Activated gamma-delta T cell treated with Interleukin-2 at 50 U/mL for 16 hours (primary cell): ENCODE results near the gene RGS19.

Source experiments
- DNase-seq: peaks from one replicate; pipeline ENCODE4 v3.0.0-alpha.2; 2020

RGS19 gene

DNA sequence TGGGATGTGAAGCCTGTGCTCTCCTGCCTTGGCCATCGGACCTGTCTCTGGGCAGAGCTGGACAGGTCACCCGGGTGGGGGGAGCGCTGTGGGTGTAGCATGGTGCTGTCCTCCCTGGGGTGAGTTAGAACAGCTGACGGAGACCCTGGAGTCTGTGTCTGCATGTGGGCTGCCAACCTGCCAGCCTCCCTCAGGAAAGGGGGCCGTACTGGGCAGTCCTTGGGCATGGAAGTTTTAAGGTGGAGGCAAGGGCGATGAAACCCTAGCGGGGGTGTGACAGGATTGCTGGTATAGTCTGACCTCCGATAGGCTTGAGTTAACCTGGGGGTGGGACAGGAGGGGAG is 32.3 kb downstream of the RGS19 start:
- DNase-seq, result no peak

DNA sequence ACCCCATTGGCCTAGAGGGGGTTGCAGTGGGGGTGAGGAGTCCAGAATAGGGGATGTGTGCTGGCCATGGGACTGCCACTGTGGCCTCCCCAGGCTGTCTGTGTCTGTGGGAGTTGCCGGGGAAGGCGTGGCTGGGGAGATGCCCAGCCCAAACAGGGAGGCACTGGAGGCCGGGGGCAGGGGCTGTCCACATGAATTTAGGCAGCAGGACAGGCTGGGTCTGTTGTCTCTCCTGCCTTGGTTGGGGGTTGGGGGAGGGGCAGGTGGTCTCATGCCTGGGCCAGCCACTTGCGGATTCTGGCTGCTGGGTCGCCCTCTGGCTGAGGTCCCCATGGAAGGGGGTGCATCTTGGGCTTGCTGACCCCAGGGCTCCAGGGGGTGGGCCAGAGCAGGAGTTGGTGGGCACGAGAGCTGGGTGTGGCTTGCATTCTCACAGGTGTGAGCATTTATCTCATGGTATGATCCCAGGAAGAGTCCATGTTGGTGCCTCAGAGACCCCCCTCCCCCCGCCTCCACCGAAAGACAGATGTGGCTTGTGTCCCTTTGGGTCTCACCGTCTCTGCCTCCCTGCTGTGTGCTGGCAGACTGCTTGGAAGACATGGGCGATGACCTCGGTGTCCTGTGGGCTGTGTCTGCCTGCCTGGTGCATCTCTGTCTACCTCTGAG is 33.8 kb downstream of the RGS19 start:
- DNase-seq, result no peak

DNA sequence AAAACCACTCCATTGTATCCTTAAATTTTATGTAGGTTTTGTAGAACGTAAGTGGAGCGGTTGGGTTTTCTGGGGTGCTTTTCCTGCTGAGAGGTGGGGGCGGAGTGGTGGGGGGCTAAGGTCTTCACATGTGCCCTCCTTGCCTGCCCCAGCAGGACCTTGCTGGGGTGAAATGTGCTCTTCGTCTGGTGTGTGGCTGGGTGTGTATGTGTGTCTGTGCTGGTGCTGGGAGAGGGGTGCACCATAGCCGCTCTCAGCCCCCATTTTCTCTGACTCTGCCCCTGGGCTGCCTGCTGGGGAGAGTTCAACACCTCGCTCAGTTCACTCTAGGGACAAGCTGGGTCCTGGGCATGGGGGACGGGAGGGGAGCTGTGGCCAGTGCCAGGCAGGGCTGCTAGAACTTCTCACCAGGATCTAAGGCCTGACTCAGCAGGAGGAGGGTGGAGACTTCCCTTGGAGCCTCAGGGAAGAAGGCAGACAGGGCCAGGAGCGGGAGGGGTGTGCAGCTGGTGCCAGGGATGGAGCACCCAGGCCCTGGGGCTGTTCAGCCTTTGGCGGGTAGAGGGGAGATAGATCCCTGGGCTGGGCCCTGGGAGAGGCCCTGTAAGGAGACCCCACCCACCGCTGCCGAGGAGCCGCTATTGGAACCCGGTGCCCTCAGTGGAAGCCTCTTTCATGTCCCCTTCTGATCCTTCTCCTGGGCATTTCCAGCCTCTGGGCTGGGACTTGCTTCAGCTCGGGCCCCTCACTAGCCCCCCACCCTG is 34.7 kb downstream of the RGS19 start:
- no peak for DNase-seq

DNA sequence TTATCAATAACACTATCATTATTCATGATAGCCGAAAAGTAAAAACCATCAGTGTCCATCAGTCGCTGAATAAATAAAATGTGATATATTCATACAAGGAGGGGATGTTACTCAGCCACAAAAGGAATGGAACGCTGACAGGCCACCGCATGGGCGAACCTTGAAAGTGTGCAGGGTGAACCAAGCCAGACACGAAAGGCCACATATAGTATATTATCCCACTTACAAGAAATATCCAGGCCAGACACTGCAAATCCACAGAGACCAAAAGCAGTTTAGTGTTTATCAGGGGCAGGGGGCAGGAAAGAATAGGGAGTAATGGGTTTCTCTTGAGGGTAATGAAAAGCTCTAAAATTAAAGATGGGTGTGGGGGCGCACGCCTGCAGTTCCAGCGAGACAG is 35.5 kb downstream of the RGS19 start:
- DNase-seq, result no peak

- no peak for DNase-seq
Observed at GRCh38 chr20:64042054-64042781, 37.1 kb downstream of the RGS19 start.

DNA sequence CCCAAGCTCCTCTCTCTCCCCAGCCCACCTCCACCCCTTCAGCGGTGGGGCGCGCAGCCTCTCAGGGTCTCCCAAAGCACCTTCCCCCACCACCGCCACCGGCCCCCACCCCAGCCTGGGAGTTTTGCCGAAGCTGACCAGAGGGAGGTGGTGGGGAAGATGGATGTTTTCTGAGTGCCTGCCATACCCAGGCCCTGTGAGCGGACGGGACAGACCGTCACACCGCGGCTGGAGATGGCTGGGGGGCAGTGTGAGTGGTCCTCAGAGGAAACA is 37.6 kb downstream of the RGS19 start:
- no peak for DNase-seq

DNA sequence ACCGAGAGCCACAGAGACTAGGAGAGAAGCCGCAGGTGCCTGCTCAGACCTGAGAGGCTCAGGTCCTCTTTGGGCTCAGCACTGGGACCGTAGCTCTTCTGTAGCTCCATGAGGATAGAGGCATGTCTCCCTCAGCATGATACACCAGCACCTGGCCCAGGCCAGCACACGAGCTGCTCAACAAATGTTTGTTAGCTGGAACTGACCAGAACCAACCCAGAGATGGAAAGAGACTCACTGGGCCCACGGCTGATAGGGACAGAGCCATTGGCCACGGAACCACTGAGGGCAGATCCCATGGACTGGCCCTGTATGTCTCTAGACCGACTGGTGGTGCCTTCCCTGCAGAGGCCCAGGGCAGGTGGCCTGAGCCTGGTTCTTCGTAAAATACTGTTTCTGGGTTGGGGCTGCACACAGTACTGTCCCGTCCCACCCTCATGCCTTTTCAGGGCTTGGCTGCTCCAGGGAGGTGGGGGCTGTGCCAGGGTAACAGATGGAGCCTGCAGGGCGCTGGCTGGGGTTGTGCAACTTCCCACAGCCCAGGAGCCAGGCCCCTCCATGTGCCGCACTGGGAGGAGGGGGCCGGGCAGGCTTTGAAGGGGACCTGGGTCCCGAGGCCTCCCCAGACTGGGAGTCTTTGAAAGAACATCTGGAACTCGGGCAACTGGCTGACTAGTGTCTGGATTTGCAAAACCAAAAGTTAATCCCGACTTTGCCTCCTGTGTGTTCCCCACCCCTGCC is 38.1 kb downstream of the RGS19 start:
- no peak for DNase-seq

GRCh38 chr20:64040231-64041039 is 38.9 kb downstream of the RGS19 start:
- DNase-seq, result no peak

DNA sequence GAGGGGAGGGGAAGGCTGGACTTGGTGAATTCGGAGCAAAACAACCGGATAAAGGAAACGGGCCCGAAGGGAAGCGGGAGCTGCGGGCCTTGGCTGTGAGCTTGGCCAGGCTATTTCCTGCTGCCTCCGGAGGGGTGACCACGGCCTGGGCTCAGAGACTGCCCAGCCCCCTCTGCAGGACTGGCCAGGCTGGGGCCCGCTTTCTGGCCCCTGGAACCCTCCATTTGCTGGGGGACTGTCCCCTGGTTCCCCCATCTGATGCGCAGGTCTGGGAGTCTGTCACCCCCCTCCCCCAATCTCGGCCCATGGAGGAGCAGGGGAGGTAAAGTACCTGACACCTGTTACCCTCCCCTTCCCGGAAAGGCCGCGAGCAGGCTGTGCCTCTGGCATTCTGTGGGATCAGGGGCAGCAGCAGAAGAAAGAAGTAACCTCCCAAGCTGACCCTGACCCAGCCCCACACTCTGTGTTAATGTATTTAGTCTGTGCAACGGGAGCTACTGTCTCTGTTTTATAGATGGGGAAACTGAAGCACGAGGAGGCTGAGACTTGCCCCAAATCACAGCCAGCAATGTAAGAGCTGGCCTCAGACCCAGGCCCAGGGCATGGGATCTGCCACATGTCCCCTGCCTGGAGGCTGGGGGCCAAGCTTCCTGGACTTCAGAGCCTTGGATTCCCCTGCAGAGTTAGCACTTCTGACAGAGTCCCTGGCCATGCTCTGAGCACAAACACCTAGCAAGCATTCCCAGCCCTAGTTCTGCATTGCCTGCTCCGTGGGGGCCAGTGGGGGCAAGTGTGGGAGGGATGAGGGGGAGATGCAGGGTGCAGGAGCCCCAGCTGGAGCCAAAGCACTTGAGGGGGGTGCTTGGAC is 39.8 kb downstream of the RGS19 start:
- DNase-seq, result no peak

- peak; percentile 72 for DNase-seq
Observed at GRCh38 chr20:64038565-64039292, 40.6 kb downstream of the RGS19 start.

DNA sequence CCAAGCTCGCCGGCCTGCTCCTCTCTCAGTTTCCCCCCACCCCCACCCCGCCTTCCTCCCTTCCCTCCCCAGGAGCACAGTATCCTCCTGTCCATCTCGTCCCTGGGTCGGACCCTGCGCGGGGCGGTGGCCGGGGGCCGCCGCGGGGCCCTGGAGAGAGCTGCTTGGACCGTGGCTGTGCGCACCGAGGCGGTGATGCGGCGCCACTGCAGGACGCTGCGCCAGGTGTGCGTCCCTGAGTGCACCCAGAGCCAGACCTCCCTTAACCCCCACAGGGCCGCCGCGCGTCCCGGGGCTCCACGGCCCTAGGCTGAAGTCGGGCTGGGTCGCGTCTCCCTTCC is 41.1 kb downstream of the RGS19 start:
- DNase-seq, result no peak

- DNase-seq, result no peak
Observed at GRCh38 chr20:64037498-64038213, 41.7 kb downstream of the RGS19 start.

GRCh38 chr20:64037199-64037497 is 42.2 kb downstream of the RGS19 start:
- no peak for DNase-seq

DNA sequence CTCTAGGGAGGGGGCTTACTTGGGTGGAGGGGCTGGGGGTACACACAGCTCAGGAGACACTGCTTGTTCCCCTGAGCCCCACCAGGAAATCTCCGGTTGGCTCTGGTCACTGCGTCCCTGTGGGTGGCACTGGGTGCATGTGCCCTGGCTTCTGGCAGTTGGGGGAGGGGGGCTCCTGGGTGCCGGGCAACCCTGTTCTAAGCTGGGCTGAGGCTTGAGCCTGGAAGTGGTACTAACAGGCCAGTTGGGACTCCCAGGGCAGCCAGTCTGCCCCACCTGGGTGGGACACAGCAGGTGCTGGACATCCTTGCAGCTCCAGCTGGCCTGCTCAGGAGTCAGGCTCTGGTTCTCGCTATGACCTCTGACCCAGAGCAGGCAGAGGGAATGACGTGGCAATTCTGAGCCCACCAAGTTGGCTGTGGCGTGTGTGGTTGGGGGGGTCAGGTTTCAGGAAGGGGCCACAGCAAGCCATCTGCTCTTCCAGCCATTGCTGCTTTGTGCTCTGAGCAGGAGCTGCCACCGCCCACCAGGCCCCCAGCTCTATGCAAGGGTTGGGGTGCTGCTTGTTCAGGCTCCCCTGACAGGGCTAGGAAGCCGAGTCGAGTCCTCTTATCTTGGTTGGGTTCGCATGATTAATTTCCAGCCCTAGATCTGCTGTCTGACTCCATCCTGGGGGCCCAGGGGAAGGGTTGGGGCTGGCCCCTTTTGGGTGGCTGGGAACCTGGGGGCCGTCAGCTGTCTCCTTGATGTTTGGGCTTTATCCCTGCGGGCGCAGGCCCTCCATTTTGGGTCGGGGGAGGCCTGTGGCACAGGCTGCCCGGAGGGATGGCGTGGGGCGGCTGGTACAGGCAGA is 42.7 kb downstream of the RGS19 start:
- no peak for DNase-seq

GRCh38 chr20:64035933-64036345 is 43.4 kb downstream of the RGS19 start, which contains the start of gene C20orf204:
Gene C20orf204, plus strand, starts transcription at chr20:64036182. Its CDS starts 142 bp downstream, at chr20:64036324.
- no peak for DNase-seq

DNA sequence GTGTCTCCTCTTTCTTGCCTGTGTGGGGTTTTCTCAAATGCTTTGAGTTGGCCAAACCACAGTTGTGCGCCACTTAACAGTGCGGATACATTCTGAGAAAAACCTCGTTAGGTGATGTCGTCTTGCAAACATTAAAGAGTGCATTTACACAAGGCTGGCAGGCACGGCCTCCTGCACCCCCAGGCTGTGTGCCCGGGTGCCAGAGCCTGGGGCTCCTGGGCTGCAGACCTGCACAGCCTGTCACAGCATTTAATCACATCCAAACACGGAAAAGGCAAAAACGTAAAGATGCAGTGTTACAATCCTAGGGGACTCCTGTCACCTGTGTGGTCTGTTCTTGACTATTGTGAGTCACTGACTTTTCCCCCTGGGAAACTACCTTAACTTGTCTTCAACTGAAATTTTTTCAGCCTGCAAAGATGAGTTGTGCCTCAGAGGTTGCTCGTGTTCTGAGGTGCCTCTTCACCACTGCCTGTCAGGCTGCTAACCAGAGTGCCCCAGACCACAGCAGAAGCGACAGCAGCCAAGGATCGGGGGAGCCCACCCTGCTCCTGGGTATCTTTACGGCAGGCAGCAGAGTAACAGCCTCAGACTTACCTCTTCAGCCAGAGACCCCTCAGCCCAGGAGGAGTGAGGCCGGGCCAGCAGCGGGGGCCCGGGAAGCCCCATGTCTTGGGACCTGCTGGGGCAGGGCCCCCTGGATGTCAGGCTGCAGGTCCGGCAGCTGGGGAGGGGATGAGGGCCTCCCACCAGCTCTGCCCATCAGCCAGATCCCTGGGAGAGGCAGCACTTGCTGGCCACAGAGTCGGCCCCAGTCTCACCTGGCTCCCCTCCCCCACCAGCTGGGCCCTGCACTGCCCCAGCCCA is 44.0 kb downstream of the RGS19 start:
- DNase-seq, result no peak

DNA sequence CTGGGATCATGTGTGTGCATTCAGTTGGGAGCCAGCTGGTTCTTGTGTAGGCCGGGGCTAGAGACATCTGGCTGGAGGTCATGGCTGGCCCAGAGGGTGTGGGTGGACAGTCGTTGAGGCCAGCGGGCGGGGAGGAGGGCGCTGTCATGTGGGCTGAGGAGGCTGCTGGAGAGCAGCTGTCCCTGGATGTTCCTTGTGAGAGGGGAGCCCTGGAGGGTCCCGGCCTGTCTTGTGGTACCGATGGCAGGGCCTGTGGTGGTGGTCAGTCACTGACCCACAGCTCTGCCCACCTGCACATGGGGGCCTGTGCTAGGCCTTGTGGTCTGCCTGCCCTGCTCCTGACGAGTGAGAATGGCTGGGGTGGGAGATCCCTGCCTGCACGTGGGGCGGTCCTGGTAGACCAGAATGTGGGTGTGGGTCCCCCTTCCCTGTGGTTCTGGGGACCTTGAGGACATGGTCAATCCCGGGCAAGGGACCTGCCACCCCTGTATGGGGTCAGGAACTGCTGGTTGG is 45.3 kb downstream of the RGS19 start:
- DNase-seq, result no peak
